ENCODE data around the gene PNLIPRP2. TPM values are rescaled to one million over a fixed set of nuclear protein-coding genes. Genes with fewer than 3 reads are reported as not detected.

The PNLIPRP2 gene
- polyA plus RNA-seq, 1 donor (not counting 4 experiments of a cell fraction or from before 2014, with no cell fraction given) = not detected

DNA sequence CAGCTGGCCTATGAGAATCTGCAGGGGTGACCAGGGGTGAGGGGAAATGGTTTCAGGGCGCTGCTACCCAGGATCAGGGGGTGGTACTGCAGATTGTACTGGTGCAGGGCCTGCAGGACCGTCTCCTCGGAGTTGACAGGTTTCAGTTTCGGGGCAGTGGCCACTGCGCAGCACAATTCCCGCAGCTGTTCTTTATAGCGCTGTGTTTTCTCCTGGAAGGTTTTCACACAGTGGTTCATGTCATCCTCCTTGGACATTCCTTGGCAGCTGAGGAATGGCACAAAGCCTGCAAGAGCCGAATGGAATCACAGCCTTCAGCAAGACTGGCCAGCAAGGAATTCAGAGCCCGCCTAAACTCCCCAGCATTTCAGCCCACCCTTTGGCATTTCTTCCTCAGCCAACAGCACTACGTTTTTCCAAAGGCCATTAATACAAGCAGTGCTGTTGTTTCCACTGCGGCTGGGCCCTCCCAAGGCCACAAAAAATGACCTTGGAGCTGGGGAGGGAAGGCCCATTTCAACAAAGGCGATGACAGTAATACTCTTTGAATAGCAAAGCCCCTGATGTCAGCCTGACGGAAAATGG is 44.9 kb downstream of the PNLIPRP2 start:
- Histone ChIP-seq H3K4me3 (ENCODE audit: control insufficient read depth in 2 of 3, extremely low read depth in 1 of 3, insufficient read depth in 2 of 3, low read depth in 1 of 3, low read length in 3 of 3) (no peak overlapping the region), H3K9me3 (ENCODE audit: control insufficient read depth, low read depth, low read length) (no peaks in the 10 kb centered on the region), H4K20me1 (ENCODE audit: control insufficient read depth, extremely low read depth, insufficient read depth, low read length) (no peaks in the 10 kb centered on the region), H3K27me3 (ENCODE audit: control insufficient read depth, extremely low read depth, insufficient read depth, low read length) (no peaks in the 10 kb centered on the region), H3K4me1 (ENCODE audit: control insufficient read depth, extremely low read depth, insufficient read depth, low read length) (peaks cover 2% of the 10 kb centered on the region), H3K4me2 (ENCODE audit: control insufficient read depth, extremely low read depth, insufficient read depth, low read depth, low read length) (no peak overlapping the region), H3K9me1 (ENCODE audit: control insufficient read depth, extremely low read depth, insufficient read depth, low read length) (no peaks in the 10 kb centered on the region), H3K27ac (ENCODE audit: control insufficient read depth, insufficient read depth, low read length) (no peak overlapping the region), H2AFZ (ENCODE audit: control insufficient read depth, low read length) (no peak overlapping the region), H3K9ac (ENCODE audit: control insufficient read depth, extremely low read depth, insufficient read depth, low read length) (no peak overlapping the region), H3K36me3 (ENCODE audit: control insufficient read depth in 2 of 2, extremely low read depth in 1 of 2, insufficient read depth in 2 of 2, low read length in 2 of 2) (no peaks in the 10 kb centered on the region), H3K79me2 (ENCODE audit: control insufficient read depth, insufficient read depth, low read length) (no peaks in the 10 kb centered on the region)
- DNase-seq (ENCODE audit: low read depth, low spot score) (no peak), FAIRE-seq (no peak)
- dilution Hi-C loops (cut with MboI; ENCODE audit: extremely low pct_ligation_motif_present, low sequenced_read_pairs) = no loop called here
- TF ChIP-seq, protein P1, sequence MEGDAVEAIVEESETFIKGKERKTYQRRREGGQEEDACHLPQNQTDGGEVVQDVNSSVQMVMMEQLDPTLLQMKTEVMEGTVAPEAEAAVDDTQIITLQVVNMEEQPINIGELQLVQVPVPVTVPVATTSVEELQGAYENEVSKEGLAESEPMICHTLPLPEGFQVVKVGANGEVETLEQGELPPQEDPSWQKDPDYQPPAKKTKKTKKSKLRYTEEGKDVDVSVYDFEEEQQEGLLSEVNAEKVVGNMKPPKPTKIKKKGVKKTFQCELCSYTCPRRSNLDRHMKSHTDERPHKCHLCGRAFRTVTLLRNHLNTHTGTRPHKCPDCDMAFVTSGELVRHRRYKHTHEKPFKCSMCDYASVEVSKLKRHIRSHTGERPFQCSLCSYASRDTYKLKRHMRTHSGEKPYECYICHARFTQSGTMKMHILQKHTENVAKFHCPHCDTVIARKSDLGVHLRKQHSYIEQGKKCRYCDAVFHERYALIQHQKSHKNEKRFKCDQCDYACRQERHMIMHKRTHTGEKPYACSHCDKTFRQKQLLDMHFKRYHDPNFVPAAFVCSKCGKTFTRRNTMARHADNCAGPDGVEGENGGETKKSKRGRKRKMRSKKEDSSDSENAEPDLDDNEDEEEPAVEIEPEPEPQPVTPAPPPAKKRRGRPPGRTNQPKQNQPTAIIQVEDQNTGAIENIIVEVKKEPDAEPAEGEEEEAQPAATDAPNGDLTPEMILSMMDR (optimal IDR thresholded peaks at IDR 0.05 in 1 of 3, IDR thresholded peaks at IDR 0.05 in 1 of 3, conservative IDR thresholded peaks at IDR 0.05 in 1 of 3; ENCODE audit: extremely low read depth in 1 of 3, insufficient read depth in 2 of 3, low read length in 3 of 3) = no peak
- TF ChIP-seq EZH2 (IDR thresholded peaks at IDR 0.05; ENCODE audit: low read length) = no peak

DNA sequence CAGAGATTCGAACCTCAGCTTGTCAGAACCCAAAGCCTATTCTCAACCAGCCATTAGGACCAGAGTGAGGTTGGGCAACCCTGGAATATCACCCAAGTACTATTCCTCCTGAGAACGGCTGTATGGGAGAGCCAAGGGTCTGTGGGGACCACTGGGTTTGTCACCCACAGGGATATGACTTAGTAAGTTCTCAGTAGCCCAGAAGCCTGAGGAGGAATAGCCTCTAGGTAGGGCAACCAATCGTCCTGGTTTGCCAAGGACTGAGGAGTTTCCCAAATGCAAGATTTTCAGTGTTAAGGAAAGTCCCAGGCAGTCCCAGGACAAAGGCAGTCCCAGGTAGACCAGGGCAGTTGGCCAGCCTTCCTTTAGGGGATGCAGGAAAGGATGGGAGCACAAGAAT is 46.7 kb downstream of the PNLIPRP2 start:
- no peaks in the 10 kb centered on the region for H4K20me1 ChIP-seq (ENCODE audit: control insufficient read depth, extremely low read depth, insufficient read depth, low read length)
- H3K4me2 ChIP-seq (ENCODE audit: control insufficient read depth, extremely low read depth, insufficient read depth, low read depth, low read length) = no peak overlapping the region
- H3K9me1 ChIP-seq (ENCODE audit: control insufficient read depth, extremely low read depth, insufficient read depth, low read length) = no peaks in the 10 kb centered on the region
- no peaks in the 10 kb centered on the region for H3K9me3 ChIP-seq (ENCODE audit: control insufficient read depth, low read depth, low read length)
- H3K9ac ChIP-seq (ENCODE audit: control insufficient read depth, extremely low read depth, insufficient read depth, low read length) = no peak overlapping the region
- H3K4me1 ChIP-seq (ENCODE audit: control insufficient read depth, extremely low read depth, insufficient read depth, low read length) = peaks cover 2% of the 10 kb centered on the region
- no peak for FAIRE-seq
- no peaks in the 10 kb centered on the region for H3K27me3 ChIP-seq (ENCODE audit: control insufficient read depth, extremely low read depth, insufficient read depth, low read length)
- no peaks in the 10 kb centered on the region for H3K36me3 ChIP-seq (ENCODE audit: control insufficient read depth in 2 of 2, extremely low read depth in 1 of 2, insufficient read depth in 2 of 2, low read length in 2 of 2)
- H3K27ac ChIP-seq (ENCODE audit: control insufficient read depth, insufficient read depth, low read length) = no peak overlapping the region
- no peak overlapping the region for H3K4me3 ChIP-seq (ENCODE audit: control insufficient read depth in 2 of 3, extremely low read depth in 1 of 3, insufficient read depth in 2 of 3, low read depth in 1 of 3, low read length in 3 of 3)
- dilution Hi-C loops (cut with MboI; ENCODE audit: extremely low pct_ligation_motif_present, low sequenced_read_pairs) = no loop called here
- DNase-seq (ENCODE audit: low read depth, low spot score) = no peak
- no peaks in the 10 kb centered on the region for H3K79me2 ChIP-seq (ENCODE audit: control insufficient read depth, insufficient read depth, low read length)
- TF ChIP-seq, protein P1 (optimal IDR thresholded peaks at IDR 0.05 in 1 of 3, IDR thresholded peaks at IDR 0.05 in 1 of 3, conservative IDR thresholded peaks at IDR 0.05 in 1 of 3; ENCODE audit: extremely low read depth in 1 of 3, insufficient read depth in 2 of 3, low read length in 3 of 3) = no peak
- TF ChIP-seq EZH2 (IDR thresholded peaks at IDR 0.05; ENCODE audit: low read length) = no peak
- H2AFZ ChIP-seq (ENCODE audit: control insufficient read depth, low read length) = no peak overlapping the region
